AG09309 (cell line): ENCODE results near the gene EEA1.

Experiments
- DNase-seq: peaks from one replicate; pipeline ENCODE4 v3.0.0-alpha.2; 2010; ENCODE audit warnings: low read depth
- H3K4me3 ChIP-seq: 2 replicates; pipeline ENCODE4 v1.5.1; 2011; ENCODE audit warnings: mild to moderate bottlenecking, low read depth, low read length, moderate library complexity; ENCODE audit not compliant: control insufficient read depth
- CTCF ChIP-seq: IDR thresholded peaks from 2 replicates; pipeline ENCODE4 v1.5.1; 2011; ENCODE audit warnings: mild to moderate bottlenecking, low read depth, low read length, inconsistent platforms; ENCODE audit not compliant: insufficient read depth, control insufficient read depth; ENCODE audit errors: missing control alignments

Gene EEA1

GRCh38 chr12:92721130-92721529 is 208.0 kb downstream of the EEA1 start:
- DNase-seq: no peak
- no peak overlapping the region for H3K4me3 ChIP-seq
- no peak for TF ChIP-seq CTCF
